NCI-H2196 treated with DMSO at 0.1 percent for 48 hours (cell line): ENCODE data around the gene SNX20.

ENCODE experiments used
- DNase-seq: peaks from one replicate; lab custom pipeline; 2025; ENCODE audit not compliant: unreplicated experiment; lab: John Stamatoyannopoulos, UW

SNX20 gene

DNA sequence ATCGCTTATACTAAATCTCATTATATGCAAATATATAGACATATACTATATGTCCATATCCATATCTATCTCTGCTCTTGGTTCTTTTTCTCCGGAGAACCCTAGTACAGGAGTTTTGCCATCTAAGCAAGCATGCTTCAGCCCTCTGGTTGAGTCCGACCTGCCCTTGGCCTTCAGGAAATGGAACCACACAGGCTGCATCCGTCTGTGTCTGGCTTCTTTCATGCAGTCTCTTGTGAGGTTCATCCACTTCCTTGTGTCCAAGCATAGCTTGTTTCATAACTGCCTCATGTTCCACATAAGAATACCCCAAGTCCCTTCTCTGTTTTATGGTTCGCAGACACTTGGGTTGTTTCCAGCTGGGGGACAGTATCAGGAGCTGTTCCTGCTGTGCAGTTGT, 16.8 kb downstream of the SNX20 start:
- DNase-seq: no peak

GRCh38 chr16:50662306-50662940, 18.7 kb downstream of the SNX20 start:
- no peak for DNase-seq

DNA sequence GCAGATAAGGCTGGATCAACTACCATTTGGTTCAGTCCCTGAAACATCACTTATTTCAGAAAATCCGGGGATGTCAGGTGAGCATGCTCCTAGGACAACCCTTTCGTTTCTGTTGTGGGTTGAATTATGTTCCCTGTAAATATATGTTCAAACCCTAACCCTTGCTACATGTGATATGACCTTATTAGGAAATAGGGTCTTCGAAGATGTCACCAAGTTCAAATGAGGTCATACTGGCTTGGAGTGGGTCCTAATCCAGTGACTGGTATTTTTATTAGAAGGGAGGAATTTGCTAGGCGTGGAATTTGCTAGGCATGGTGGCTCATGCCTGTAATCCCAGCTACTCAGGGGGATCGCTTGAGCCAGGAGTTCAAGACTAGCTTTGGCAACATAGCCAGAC, 21.3 kb downstream of the SNX20 start:
- no peak for DNase-seq

GRCh38 chr16:50657241-50657640, 23.9 kb downstream of the SNX20 start:
- no peak for DNase-seq

DNA sequence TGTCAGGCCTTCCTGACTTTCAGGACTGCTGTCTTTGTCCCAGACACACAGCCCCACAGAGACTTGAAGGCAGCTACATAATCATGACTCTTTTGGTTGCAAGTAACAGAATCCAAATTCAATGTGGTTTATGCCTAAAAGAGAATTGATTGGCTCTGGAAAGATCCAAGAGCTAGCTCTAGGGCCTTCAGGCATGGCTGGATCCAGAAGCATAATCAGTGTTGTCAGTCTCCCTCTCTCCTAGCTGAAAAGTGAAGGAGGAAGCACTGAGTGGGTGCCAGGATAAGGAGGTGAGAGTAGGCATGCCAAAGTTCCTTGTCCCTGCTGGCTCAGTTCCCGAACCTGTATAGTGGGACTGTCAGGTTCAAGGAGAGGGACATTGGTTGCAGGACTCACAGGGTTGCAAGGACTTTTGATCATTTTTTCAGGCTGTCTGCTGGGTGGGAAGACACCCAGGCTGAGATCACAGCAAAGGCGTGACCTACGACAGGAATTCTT, 25.5 kb downstream of the SNX20 start:
- no peak for DNase-seq

- no peak for DNase-seq
These were observed 27.2 kb downstream of the SNX20 start for GRCh38 chr16:50653633-50654519.

DNA sequence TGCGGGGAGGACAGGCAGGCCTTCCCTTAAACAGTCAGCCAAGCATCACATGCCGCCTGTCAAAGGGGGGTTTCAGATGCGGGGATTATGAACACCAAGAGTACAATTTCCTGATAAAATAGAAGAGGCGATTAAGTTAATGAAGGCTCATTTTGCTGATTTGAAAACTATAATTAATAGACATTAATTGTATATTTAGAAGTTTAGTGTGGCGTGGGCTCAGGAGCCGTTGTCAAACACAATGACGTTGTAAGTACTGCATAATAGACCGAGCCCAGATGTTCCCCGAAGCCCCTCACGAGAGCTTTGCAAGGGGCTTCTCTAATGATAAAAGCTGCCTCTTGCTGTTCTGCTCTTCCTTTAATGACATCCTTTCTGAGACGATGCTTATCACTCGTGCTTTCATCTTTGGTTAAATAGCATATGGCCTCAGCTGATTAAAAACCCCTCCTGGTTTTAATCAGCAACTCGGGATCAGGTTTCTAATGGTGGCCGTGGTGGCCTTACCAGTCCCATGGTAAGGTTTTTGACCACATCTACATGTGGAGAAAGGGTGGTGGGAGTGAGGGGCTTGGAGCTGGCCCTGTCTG, 28.2 kb downstream of the SNX20 start:
- DNase-seq: no peak

GRCh38 chr16:50651835-50652438, 29.2 kb downstream of the SNX20 start:
- no peak for DNase-seq

DNA sequence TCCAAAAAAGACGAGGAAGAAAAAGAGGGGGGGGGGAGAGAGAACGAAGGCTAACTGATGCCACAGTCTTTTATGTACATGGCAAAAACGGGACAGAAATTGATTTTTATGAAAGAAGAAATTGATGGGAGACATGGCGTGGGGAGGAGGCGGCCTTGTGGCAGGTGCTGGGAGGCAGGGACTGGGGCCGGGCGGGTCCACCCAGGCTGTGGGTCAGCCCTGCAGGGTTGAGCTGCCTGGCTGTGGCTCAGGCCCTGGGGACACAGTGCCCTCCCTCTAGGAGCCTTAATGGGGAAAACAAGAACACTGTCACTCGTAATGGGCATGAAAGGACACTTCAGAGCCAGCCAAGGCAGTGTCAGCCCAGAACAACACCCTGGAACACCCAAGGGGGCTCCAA, 34.8 kb downstream of the SNX20 start:
- no peak for DNase-seq

GRCh38 chr16:50645563-50646220, 35.4 kb downstream of the SNX20 start:
- DNase-seq: no peak

DNA sequence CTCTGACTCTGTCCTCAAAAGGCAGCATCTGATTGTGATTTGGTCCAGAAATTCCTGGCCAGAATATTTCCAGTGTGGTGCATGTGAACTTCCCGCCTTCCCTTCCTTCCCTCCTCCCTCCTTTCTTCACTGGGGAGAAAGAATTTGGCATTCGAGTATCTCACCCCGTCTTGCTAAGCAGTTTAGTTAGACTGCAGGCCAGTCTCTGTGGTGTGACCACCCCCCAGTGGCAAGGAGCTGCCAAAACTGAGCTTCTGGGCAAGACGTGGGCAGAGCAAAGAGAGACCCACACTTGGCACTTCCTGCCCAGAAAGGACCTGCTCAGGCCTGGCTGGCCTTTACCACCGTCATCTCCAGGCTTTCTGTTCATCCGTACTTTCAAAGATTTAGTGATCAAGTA, 36.4 kb downstream of the SNX20 start:
- no peak for DNase-seq

DNA sequence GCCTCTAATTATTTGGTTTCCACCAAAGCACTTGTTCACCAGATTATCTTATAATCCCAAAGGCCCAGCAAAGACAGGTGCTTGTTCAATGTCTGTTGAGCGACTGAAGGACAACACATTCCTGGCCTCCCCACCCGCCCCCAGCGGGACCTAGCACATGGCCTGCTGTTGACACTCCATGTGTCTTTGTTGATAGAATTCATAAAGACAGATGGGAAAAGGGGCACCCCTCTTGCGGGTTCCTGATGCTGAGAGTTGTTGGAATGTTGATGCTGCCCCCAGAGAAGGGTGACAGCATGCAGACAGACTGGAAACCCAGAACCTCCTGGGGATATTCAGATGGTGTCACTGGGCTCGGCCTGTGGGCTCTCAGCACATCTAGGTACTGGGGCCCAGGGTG, 36.9 kb downstream of the SNX20 start:
- no peak for DNase-seq

GRCh38 chr16:50643192-50643591, 37.9 kb downstream of the SNX20 start:
- DNase-seq: no peak

DNA sequence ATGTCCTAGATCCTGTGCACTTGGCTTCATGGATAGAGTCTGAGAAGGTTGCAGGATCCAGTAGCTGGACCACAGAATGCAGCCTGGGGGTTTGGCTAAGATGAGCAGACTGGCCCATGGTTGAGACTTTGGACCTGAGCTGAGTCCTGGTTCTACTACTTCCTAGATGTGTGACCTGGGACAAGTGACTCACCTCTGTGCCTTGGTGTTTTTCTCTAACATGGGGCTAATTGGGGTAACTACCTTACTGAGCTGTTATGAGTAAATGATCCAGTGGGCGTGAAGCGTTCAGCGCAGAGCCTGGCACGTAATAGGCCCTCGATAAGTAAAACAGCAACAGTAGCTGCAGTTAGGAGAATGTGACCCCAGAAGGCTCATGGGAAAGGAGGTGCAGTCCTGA, 38.8 kb downstream of the SNX20 start:
- DNase-seq: no peak

- no peak for DNase-seq
These were observed 39.3 kb downstream of the SNX20 start for GRCh38 chr16:50641818-50642187.

- DNase-seq: no peak
These were observed 39.9 kb downstream of the SNX20 start for GRCh38 chr16:50640919-50641817.

DNA sequence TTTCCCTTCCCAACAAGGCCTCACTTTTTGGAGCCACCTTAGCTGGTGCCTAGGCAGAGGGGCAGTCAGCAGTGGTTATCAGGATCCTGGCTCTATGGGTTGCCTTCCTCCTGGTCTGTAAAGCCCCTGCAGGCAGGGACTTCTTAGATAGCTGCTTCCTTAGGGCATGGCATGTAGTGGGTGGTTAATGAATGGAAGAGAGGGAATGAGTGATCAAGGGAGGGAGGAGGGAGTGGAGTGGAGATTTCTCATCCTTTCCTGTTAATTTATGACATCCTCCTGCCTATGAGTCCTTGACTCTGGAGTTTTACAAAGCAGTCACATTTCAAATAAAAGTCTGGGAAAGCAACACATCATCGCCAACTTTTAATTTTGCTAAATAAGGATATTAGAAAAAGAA, 40.7 kb downstream of the SNX20 start:
- no peak for DNase-seq

DNA sequence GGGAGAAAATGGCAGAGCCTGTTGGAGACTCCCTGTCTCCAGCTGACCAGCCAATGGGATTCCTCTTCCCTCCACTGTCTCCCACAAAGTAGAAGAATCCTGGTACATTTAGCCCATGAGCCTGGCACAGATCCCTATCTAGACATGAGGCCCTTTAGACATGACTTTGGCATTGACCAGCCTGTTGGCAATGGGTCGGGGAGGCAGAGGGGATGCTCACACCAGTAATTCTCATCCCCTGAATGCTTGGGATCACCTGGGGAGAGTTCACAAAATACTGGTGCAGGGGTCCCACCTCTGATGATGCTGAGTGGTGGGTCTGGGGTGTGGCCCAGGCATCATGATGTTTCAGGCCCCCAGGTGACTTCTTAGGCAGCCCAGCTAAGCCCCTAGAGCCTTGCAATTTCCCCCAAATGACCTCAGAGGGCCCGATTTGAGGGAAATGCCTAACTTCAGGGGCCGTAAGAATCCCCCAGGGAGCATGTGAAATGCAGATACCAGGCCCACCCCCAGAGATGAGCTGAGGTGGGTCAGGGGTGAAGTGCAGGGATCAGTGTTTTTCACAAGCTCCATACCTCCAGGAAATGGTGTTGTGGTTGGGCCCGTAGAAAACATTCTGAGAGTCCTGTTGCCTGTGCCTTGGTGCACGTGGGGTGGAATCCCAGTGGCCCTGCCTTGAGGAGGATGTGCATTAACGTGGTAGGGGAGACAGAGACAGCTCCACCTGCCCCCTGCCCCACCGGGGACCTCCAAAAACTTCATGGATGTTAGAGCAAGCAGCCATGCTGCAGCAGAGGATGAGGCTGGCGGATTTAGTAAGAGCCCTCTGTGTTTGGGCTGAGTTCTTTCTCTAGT, 42.1 kb downstream of the SNX20 start:
- no peak for DNase-seq
